Measurements from ENCODE around the gene BICRA. TPM values are rescaled to one million over a fixed set of nuclear protein-coding genes. Genes with fewer than 3 reads are reported as not detected.
"Not testable (repeated sequence)": the region's sequence is repeated elsewhere in the genome, so short reads cannot be mapped to it uniquely, and the experiment has no call there.

Gene BICRA
- total RNA-seq, 1 donor = 8.5 TPM

DNA sequence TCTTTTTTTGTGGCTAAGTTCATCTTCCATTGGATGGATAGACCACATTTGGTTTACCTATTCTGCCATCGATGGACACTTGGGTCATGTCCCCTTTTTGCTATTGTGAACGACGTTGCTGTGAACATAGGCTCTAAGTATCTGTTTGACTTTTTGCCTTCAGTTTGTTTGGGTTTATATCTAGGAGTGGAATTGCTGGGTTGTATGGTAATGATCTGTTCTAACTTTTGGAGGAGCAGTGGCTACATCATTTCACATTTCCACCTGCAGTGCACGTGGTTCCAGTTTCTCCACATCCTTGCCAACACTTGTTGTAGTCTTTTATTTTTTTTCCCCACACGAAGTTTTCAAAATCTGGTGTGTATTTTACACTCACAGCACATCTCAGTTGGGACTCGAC is 21.7 kb downstream of the BICRA start:
- TF ChIP-seq, protein P1, sequence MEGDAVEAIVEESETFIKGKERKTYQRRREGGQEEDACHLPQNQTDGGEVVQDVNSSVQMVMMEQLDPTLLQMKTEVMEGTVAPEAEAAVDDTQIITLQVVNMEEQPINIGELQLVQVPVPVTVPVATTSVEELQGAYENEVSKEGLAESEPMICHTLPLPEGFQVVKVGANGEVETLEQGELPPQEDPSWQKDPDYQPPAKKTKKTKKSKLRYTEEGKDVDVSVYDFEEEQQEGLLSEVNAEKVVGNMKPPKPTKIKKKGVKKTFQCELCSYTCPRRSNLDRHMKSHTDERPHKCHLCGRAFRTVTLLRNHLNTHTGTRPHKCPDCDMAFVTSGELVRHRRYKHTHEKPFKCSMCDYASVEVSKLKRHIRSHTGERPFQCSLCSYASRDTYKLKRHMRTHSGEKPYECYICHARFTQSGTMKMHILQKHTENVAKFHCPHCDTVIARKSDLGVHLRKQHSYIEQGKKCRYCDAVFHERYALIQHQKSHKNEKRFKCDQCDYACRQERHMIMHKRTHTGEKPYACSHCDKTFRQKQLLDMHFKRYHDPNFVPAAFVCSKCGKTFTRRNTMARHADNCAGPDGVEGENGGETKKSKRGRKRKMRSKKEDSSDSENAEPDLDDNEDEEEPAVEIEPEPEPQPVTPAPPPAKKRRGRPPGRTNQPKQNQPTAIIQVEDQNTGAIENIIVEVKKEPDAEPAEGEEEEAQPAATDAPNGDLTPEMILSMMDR (IDR thresholded peaks at IDR 0.05; ENCODE audit: insufficient read depth, low read length) = no peak
- DNase-seq (ENCODE audit: low read depth) = no peak
- no peak overlapping the region for H3K4me3 ChIP-seq (ENCODE audit: low read depth, low read length)

DNA sequence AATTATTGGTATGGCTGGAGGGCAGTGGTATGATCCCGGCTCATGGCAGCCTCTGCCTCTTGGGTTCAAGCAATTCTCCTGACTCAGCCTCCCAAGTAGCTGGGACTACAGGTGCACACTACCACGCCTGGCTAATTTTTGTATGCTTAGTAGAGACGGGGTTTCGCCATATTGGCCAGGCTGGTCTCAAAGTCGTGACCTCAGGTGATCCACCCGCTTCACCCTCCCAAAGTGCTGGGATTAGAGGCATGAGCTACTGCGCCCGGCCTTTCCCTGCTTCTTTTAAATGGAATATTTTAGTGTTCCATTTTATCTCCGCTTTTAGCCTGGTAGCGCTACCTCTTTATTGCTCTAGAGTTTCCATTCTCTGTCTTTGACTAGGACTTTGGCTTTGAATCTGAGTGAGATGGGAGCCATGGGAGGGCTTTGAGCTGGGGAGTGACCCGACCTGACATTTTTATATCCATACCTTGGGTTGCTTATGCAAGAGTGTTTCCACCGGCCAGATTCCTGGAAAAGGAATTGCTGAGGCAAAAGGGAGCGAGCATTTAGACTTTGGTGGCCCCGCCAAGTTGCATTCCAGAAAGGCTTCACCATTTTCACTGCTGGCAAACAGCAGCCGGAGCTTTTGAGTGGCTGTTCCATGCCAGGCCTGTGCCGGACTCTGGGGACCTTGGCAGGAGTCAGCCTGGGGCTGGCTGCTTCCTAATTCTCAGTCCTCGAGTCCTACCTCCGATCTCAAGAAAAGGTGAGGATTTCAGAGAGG is 22.9 kb downstream of the BICRA start:
- peak; percentile 59 for DNase-seq (ENCODE audit: low read depth)
- no peak overlapping the region for H3K4me3 ChIP-seq (ENCODE audit: low read depth, low read length)
- TF ChIP-seq, protein P1 (IDR thresholded peaks at IDR 0.05; ENCODE audit: insufficient read depth, low read length) = no peak

DNA sequence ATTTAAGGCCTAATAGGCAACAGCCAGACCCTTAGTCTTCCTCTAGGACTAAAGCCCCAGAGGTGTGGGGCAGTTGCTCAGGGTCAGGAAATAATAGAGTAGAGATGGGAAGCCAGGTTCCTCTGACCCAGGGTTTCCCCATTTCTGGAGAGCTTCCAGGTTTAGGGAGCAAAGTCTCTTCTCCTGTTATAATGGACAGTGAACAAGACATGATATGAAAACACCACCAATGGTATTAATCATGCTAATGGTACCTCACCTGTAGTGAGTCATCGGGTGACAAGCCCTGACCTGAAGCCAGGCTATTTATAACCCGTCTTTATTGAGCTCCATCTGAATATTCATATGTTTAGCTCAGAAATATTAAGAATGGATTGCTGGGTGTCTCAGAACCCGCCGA is 24.6 kb downstream of the BICRA start:
- TF ChIP-seq, protein P1 (IDR thresholded peaks at IDR 0.05; ENCODE audit: insufficient read depth, low read length) = no peak
- no peak for DNase-seq (ENCODE audit: low read depth)
- H3K4me3 ChIP-seq (ENCODE audit: low read depth, low read length) = no peak overlapping the region

DNA sequence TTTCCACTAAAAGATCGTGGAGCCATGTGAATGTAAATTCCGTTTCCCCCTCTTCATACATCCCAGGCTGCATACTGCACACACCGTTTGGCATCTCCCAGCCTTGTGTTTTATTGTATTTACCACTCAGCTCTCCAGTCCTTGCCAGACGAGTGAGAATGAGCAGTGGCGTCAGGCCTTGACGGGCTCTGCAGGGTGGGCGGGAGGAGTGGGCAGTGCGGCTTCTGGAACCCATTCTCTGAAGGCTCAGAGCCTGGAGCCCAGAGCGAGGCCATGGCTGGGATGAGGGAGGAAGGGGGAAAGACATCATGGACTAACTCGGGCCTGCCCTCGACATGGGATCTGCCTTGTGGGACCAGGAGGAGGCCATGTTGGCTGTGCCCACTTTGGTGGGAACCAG is 25.1 kb downstream of the BICRA start:
- H3K4me3 ChIP-seq (ENCODE audit: low read depth, low read length) = no peak overlapping the region
- no peak for DNase-seq (ENCODE audit: low read depth)
- TF ChIP-seq, protein P1 (IDR thresholded peaks at IDR 0.05; ENCODE audit: insufficient read depth, low read length) = no peak

DNA sequence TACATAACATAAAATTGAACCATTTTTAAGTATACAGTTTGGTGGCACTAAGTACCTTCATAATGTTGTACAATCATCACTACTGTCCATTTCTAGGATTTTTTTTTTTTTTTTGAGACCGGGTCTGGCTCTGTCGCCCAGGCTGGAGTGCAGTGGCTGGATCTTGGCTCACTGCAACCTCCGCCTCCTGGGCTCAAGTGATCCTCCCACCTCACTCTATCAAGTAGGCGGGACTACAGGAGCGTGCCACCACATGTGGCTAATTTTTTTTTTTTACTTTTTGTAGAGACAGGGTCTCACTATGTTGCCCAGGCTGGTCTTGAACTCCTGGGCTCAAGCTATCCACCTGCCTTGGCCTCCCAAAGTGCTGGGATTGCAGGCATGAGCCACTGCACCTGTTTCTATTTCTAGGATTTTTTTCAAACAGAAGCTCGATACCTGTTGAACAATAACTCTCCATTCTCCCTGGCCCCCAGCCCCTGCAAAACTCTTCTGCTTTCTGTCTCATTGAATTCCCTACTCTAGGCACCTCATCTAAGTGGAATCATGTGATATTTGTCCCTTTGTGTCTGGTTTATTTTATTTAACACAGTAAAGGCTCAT is 26.3 kb downstream of the BICRA start:
- not testable (repeated sequence) for DNase-seq (ENCODE audit: low read depth); H3K4me3 ChIP-seq (ENCODE audit: low read depth, low read length)

DNA sequence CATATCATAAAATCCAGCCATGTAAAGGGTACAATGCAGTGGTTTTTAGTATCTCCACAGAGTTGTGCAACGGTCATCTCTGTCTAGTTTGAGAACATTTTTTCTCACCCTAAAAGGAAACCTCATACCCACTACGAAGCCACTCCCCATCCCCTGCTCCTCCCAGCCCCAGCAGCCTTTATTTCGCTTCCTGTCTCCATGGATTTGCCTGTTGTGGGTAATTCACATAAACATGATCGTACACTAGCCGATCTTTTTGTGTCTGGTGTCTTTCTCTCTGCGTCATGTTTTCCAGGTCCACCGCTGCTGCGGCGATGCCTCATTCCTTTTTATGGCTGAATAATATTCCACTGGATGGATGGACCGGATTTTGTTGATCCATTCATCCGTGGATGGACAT is 28.6 kb downstream of the BICRA start:
- H3K4me3 ChIP-seq (ENCODE audit: low read depth, low read length) = no peak overlapping the region
- DNase-seq (ENCODE audit: low read depth) = peak; percentile 14
- TF ChIP-seq, protein P1 (IDR thresholded peaks at IDR 0.05; ENCODE audit: insufficient read depth, low read length) = no peak

DNA sequence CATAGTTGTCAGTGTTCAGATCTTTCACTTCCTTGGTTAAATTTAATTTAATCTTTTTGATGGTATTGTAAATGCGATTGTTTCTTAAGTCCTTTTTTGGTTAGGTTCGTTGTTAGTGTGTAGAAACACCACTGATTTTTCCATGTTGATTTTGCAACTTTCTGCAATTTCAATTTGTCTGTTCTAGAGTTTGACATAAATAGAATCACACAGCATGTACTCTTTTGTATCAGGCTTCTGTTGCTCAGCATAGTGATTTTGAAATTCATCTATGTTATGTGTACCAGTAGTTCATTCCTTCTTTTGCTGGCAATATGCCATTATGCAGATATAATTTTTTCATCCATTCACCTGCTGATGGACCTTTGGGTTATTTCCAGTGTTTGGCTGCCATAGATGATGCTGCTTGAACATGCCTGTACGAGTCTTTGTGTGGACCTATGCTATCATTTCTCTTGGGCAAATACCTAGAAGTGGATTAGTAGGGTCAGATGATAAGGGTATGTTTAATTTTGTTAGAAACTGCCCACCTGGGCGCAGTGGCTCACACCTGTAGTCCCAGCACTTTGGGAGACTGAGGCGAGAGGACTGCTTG is 33.1 kb downstream of the BICRA start:
- no peak for DNase-seq (ENCODE audit: low read depth)
- TF ChIP-seq, protein P1 (IDR thresholded peaks at IDR 0.05; ENCODE audit: insufficient read depth, low read length) = no peak
- no peak overlapping the region for H3K4me3 ChIP-seq (ENCODE audit: low read depth, low read length)
